Spleen (tissue), 11 donors: ENCODE measurements around the gene CDC42BPA. TPM values are rescaled to one million over a fixed set of nuclear protein-coding genes. Genes with fewer than 3 reads are reported as not detected.

Source experiments
- DNase-seq: peaks from one replicate; pipeline ENCODE4 v3.0.0-alpha.2; 2020
- H3K27ac ChIP-seq, 8 donors: fragments of 200-600 bp; sonication (generic) in 7 of 8; 1 replicate in 4 of 8; 2 replicates in 4 of 8; pipeline versions ENCODE4 v1.5.0 to v1.8.0; 2016 to 2021; ENCODE audit warnings: inconsistent platforms in 4 of 8, mild to moderate bottlenecking in 4 of 8, moderate library complexity in 1 of 8
- H3K27me3 ChIP-seq, 7 donors: fragments of 200-600 bp; sonication (generic) in 6 of 7; replicated peaks in 1 of 7; 1 replicate in 4 of 7; 2 replicates in 3 of 7; pipeline versions ENCODE4 v1.5.0 to v1.8.0; 2016 to 2021; ENCODE audit warnings: inconsistent platforms in 3 of 7, mild to moderate bottlenecking in 1 of 7
- H3K36me3 ChIP-seq, 6 donors: fragments of 200-600 bp; sonication (generic) in 5 of 6; 1 replicate in 4 of 6; 2 replicates in 2 of 6; pipeline versions ENCODE4 v1.5.0 to v1.8.0; 2016 to 2021; ENCODE audit warnings: inconsistent platforms in 2 of 6
- H3K4me1 ChIP-seq, 6 donors: fragments of 200-600 bp; sonication (generic) in 5 of 6; 1 replicate in 3 of 6; 2 replicates in 3 of 6; pipeline versions ENCODE4 v1.5.0 to v1.8.0; 2016 to 2021; ENCODE audit warnings: inconsistent platforms in 3 of 6
- H3K4me3 ChIP-seq, 8 donors: fragments of 200-600 bp; sonication (generic) in 7 of 8; 1 replicate in 4 of 8; 2 replicates in 4 of 8; pipeline versions ENCODE4 v1.5.0 to v1.8.0; 2016 to 2021; ENCODE audit warnings: inconsistent platforms in 4 of 8, mild to moderate bottlenecking in 4 of 8, moderate library complexity in 2 of 8
- H3K9me3 ChIP-seq, 8 donors: fragments of 200-600 bp; sonication (generic) in 7 of 8; 1 replicate in 4 of 8; 2 replicates in 4 of 8; pipeline versions ENCODE4 v1.5.0 to v1.8.0; 2016 to 2021; ENCODE audit warnings: inconsistent platforms in 4 of 8
- POLR2A ChIP-seq, 3 donors: fragments of 450-650 bp; IDR thresholded peaks; one replicate each; pipeline ENCODE4 v1.5.1; 2017; ENCODE audit warnings: antibody characterized with exemption in 3 of 3, mild to moderate bottlenecking in 1 of 3
- POLR2AphosphoS5 ChIP-seq, 3 donors: sonication (generic); formaldehyde crosslinking; IDR thresholded peaks; one replicate each; pipeline ENCODE4 v1.5.1; 2017; ENCODE audit warnings: antibody characterized with exemption in 3 of 3
- WGBS, 5 donors: extraction: QIAGEN DNeasy Blood & Tissue Kit in 3 of 5; methylation state at CpG; one replicate each; pipeline versions ENCODE4 v1.1.5 to v1.1.7; 2013 to 2018; 5-methylcytosine and 5-hydroxymethylcytosine counted together
- intact Hi-C: fragments of 100-400 bp; cut with DNase I; formaldehyde crosslinking; loops from one replicate; pipeline ENCODE4 v1.15.0; 2023; ENCODE audit warnings: low total_unique reads
- polyA plus RNA-seq, 3 donors: library from polyadenylated mRNA; stranded (reverse); fragments of 200-250 nt; gene quantifications; one replicate each; pipeline ENCODE4 v1.2.1, GENCODE V29; 2013
- total RNA-seq, 7 donors: library from RNA; depleted of rRNA in 3 of 7; stranded (reverse); fragments of >200 nt in 3 of 7; fragmentation: NEBNext Ultra II Directional in 4 of 7; extraction: Animal tissue kit (Norgen Biotek cat#: 25700) in 4 of 7; gene quantifications; one replicate each; pipeline versions ENCODE4 v1.1.0 to v1.2.1, GENCODE V29; 2016 to 2021
- TF ChIP-seq, protein P1 (sequence below), 11 experiments: fragments of 200-600 bp in 7 of 11; fragments of 450-650 bp in 4 of 11; sonication (generic) in 4 of 11; IDR thresholded peaks in 8 of 11; conservative IDR thresholded peaks in 3 of 11; 1 replicate in 7 of 11; 2 replicates in 4 of 11; pipeline versions ENCODE4 v1.4.0 to v1.8.0; 2016 to 2021; ENCODE audit warnings: antibody characterized with exemption in 11 of 11, inconsistent platforms in 4 of 11, mild to moderate bottlenecking in 1 of 11
- donor health status: healthy with polysubstance abuse.
- donor health status: DM: no; HTN: no; CAD: no; lungs with moderate emphysema.
- donor health status: DM: no; HTN: no; CAD: no.
- donor health status: Bipolar disorder and iron deficiency.
- donor health status: healthy.
- donor health status: DM: no; HTN: no; CAD: no.
- donor health status: DM: yes; HTN: yes; CAD: no.

CDC42BPA gene
- total and polyA plus RNA-seq, 10 donors, result 1.1 to 36.4 (median 27.6) TPM

GRCh38 chr1:227155688-227156087 is 162.6 kb downstream of the CDC42BPA start:
- TF ChIP-seq POLR2A (IDR thresholded peaks at IDR 0.05) (no peak), POLR2AphosphoS5 (IDR thresholded peaks at IDR 0.05) (no peak)
- TF ChIP-seq, protein P1, sequence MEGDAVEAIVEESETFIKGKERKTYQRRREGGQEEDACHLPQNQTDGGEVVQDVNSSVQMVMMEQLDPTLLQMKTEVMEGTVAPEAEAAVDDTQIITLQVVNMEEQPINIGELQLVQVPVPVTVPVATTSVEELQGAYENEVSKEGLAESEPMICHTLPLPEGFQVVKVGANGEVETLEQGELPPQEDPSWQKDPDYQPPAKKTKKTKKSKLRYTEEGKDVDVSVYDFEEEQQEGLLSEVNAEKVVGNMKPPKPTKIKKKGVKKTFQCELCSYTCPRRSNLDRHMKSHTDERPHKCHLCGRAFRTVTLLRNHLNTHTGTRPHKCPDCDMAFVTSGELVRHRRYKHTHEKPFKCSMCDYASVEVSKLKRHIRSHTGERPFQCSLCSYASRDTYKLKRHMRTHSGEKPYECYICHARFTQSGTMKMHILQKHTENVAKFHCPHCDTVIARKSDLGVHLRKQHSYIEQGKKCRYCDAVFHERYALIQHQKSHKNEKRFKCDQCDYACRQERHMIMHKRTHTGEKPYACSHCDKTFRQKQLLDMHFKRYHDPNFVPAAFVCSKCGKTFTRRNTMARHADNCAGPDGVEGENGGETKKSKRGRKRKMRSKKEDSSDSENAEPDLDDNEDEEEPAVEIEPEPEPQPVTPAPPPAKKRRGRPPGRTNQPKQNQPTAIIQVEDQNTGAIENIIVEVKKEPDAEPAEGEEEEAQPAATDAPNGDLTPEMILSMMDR (IDR thresholded peaks at IDR 0.05 in 8 of 11, conservative IDR thresholded peaks at IDR 0.05 in 3 of 11), result no peak
- Histone ChIP-seq H3K36me3 (peaks cover 0 to 8% (median 0%) of the 10 kb centered on the region in 6 donors), H3K27me3 (no peaks in the 10 kb centered on the region), H3K9me3 (no peaks in the 10 kb centered on the region), H3K4me1 (no peaks in the 10 kb centered on the region), H3K4me3 (no peak overlapping the region), H3K27ac (no peak overlapping the region)
- intact Hi-C loops, result no loop called here
- 88 to 97% (median 93%) methylated on average over 4 of the region's 4 CpGs for WGBS, 5 donors
- no peak for DNase-seq

GRCh38 chr1:227155004-227155403 is 163.3 kb downstream of the CDC42BPA start:
- H3K4me3 ChIP-seq, result no peak overlapping the region
- H3K4me1 ChIP-seq, result no peaks in the 10 kb centered on the region
- DNase-seq, result no peak
- H3K36me3 ChIP-seq, result peaks cover 0 to 8% (median 0%) of the 10 kb centered on the region in 6 donors
- intact Hi-C loops, result no loop called here
- H3K27me3 ChIP-seq, result no peaks in the 10 kb centered on the region
- H3K9me3 ChIP-seq, result no peaks in the 10 kb centered on the region
- TF ChIP-seq, protein P1 (IDR thresholded peaks at IDR 0.05 in 8 of 11, conservative IDR thresholded peaks at IDR 0.05 in 3 of 11), result no peak
- TF ChIP-seq POLR2A (IDR thresholded peaks at IDR 0.05) (no peak), POLR2AphosphoS5 (IDR thresholded peaks at IDR 0.05) (no peak)
- 74 to 90% (median 80%) methylated on average over 2 of the region's 2 CpGs for WGBS, 5 donors
- no peak overlapping the region for H3K27ac ChIP-seq

- no peak for DNase-seq
Measured at GRCh38 chr1:227152525-227152924, 165.8 kb downstream of the CDC42BPA start.

GRCh38 chr1:227140376-227140775 is 177.9 kb downstream of the CDC42BPA start:
- Histone ChIP-seq H3K27me3 (no peaks in the 10 kb centered on the region), H3K4me3 (no peak overlapping the region), H3K36me3 (peaks cover 0 to 7% (median 0%) of the 10 kb centered on the region in 6 donors), H3K27ac (no peak overlapping the region), H3K9me3 (no peaks in the 10 kb centered on the region), H3K4me1 (no peaks in the 10 kb centered on the region)
- DNase-seq, result no peak
- 68 to 95% (median 87%) methylated on average over 1 of the region's 1 CpG for WGBS, 5 donors
- intact Hi-C loops, result no loop called here
- TF ChIP-seq, protein P1 (IDR thresholded peaks at IDR 0.05 in 8 of 11, conservative IDR thresholded peaks at IDR 0.05 in 3 of 11), result no peak
- TF ChIP-seq POLR2A (IDR thresholded peaks at IDR 0.05) (no peak), POLR2AphosphoS5 (IDR thresholded peaks at IDR 0.05) (no peak)

More at GRCh38 chr1:227152525-227152924, 165.8 kb downstream of the CDC42BPA start:
- Histone ChIP-seq H3K36me3 (no peaks in the 10 kb centered on the region), H3K4me1 (no peaks in the 10 kb centered on the region), H3K27ac (no peak overlapping the region), H3K4me3 (no peak overlapping the region), H3K9me3 (no peaks in the 10 kb centered on the region), H3K27me3 (no peaks in the 10 kb centered on the region)
- intact Hi-C loops, result no loop called here
- TF ChIP-seq POLR2A (IDR thresholded peaks at IDR 0.05), result no peak
- no peak for TF ChIP-seq POLR2AphosphoS5 (IDR thresholded peaks at IDR 0.05)
- TF ChIP-seq, protein P1 (IDR thresholded peaks at IDR 0.05 in 8 of 11, conservative IDR thresholded peaks at IDR 0.05 in 3 of 11), result no peak
- 91 to 98% (median 96%) methylated on average over 2 of the region's 2 CpGs for WGBS, 5 donors
